HepG2 (cell line): Measurements from ENCODE around the gene FKBP8. TPM values are rescaled to one million over a fixed set of nuclear protein-coding genes. Genes with fewer than 3 reads are reported as not detected.

Source experiments
- ASH2L ChIP-seq: fragments of 300-600, 200-600 bp; sonication (generic); IDR thresholded peaks from 2 replicates; pipeline ENCODE4 v1.7.0; 2017; ENCODE audit warnings: low read depth, mild to moderate bottlenecking, moderate library complexity, mixed read lengths, low read length; ENCODE audit not compliant: insufficient read length
- ATF4 ChIP-seq, 2 experiments: fragments of 450-650 bp in 1 of 2; sonication (generic) in 1 of 2; formaldehyde crosslinking; IDR thresholded peaks; 2 replicates each; pipeline versions ENCODE4 v1.5.0 to v1.8.0; 2020 to 2022; ENCODE audit warnings: mild to moderate bottlenecking in 1 of 2, missing genetic modification reagents in 1 of 2
- CSRNP1 ChIP-seq: sonication (generic); formaldehyde crosslinking; IDR thresholded peaks from 2 replicates; pipeline ENCODE4 v1.8.1; 2023; ENCODE audit warnings: mild to moderate bottlenecking, missing genetic modification reagents
- CSRNP2 ChIP-seq: sonication (generic); formaldehyde crosslinking; conservative IDR thresholded peaks from 2 replicates; pipeline ENCODE4 v1.8.0; 2022; ENCODE audit warnings: low read depth, missing genetic modification reagents
- CTCF ChIP-seq: sonication (generic); formaldehyde crosslinking; IDR thresholded peaks from 2 replicates; pipeline ENCODE4 v1.5.0; 2020; ENCODE audit warnings: mild to moderate bottlenecking, missing genetic modification reagents, moderate library complexity
- ELF1 ChIP-seq: sonication (generic); formaldehyde crosslinking; IDR thresholded peaks from 2 replicates; pipeline ENCODE4 v1.4.0; 2020; ENCODE audit warnings: missing genetic modification reagents
- ELF3 ChIP-seq: IDR thresholded peaks from 2 replicates; pipeline ENCODE4 v1.6.1; 2016; ENCODE audit warnings: missing genetic modification reagents, missing compliant biosample characterization
- FOSL2 ChIP-seq: sonication (generic); formaldehyde crosslinking; IDR thresholded peaks from 2 replicates; pipeline ENCODE4 v1.4.0; 2020; ENCODE audit warnings: missing genetic modification reagents
- FOXC1 ChIP-seq: sonication (generic); formaldehyde crosslinking; IDR thresholded peaks from 2 replicates; pipeline ENCODE4 v1.8.0; 2022; ENCODE audit warnings: mild to moderate bottlenecking, missing genetic modification reagents, borderline replicate concordance
- JUN ChIP-seq: sonication (generic); formaldehyde crosslinking; IDR thresholded peaks from 2 replicates; pipeline ENCODE4 v1.4.0; 2020; ENCODE audit warnings: mild to moderate bottlenecking, missing genetic modification reagents
- KDM5A ChIP-seq: fragments of 200-600 bp; sonication (generic); IDR thresholded peaks from 2 replicates; pipeline ENCODE4 v1.7.0; 2018; ENCODE audit warnings: antibody characterized with exemption, mild to moderate bottlenecking, low read length, borderline replicate concordance
- SAP130 ChIP-seq: IDR thresholded peaks from 2 replicates; pipeline ENCODE4 v1.6.1; 2016; ENCODE audit warnings: low read depth
- TCF7 ChIP-seq: sonication (generic); IDR thresholded peaks from 2 replicates; pipeline ENCODE4 v1.6.1; 2016; ENCODE audit warnings: antibody characterized with exemption, low read depth
- ZNF329 ChIP-seq: sonication (generic); formaldehyde crosslinking; IDR thresholded peaks from 2 replicates; pipeline ENCODE4 v1.9.0; 2021; ENCODE audit warnings: low read depth, mild to moderate bottlenecking, missing genetic modification reagents
- ZNF382 ChIP-seq: sonication (generic); formaldehyde crosslinking; IDR thresholded peaks from 2 replicates; pipeline ENCODE4 v1.5.0; 2020; ENCODE audit warnings: missing genetic modification reagents, mild to moderate bottlenecking, borderline replicate concordance
- ZNF383 ChIP-seq: sonication (generic); formaldehyde crosslinking; IDR thresholded peaks from 2 replicates; pipeline ENCODE4 v1.4.0; 2020; ENCODE audit warnings: missing genetic modification reagents, mild to moderate bottlenecking, borderline replicate concordance
- ZNF576 ChIP-seq: sonication (generic); formaldehyde crosslinking; IDR thresholded peaks from 2 replicates; pipeline ENCODE4 v1.4.0; 2020; ENCODE audit warnings: mild to moderate bottlenecking, missing genetic modification reagents
- ZNF639 ChIP-seq: conservative IDR thresholded peaks from 2 replicates; pipeline ENCODE4 v1.6.1; 2018; ENCODE audit warnings: missing genetic modification reagents
- ZNF761 ChIP-seq: sonication (generic); formaldehyde crosslinking; conservative IDR thresholded peaks from 2 replicates; pipeline ENCODE4 v1.4.0; 2020; ENCODE audit warnings: mild to moderate bottlenecking, missing genetic modification reagents
- polyA plus RNA-seq, 8 experiments: library from polyadenylated mRNA; depleted of rRNA in 3 of 8; stranded (reverse) in 7 of 8; unstranded in 1 of 8; fragments of >200 nt; fragmentation: Illumina TruSeq in 4 of 8; extraction: Trizol in 4 of 8; gene quantifications; 2 replicates each; pipeline versions ENCODE4 v1.2.1 to v1.2.3, GENCODE V29; 2011 to 2016; ENCODE audit warnings: low read depth in 4 of 8, missing spikeins in 1 of 8, mixed read lengths in 1 of 8; ENCODE audit not compliant: insufficient read depth in 1 of 8
- total RNA-seq, 5 experiments: library from RNA; depleted of rRNA; stranded (reverse); fragments of >200 nt; fragmentation: Illumina TruSeq; extraction: Trizol; gene quantifications; 2 replicates each; pipeline ENCODE4 v1.2.3, GENCODE V29; 2016; ENCODE audit warnings: low read depth in 1 of 5

The FKBP8 gene
- total and polyA plus RNA-seq, 2 of the 13 experiments (the other 11 are each of a cell fraction or from before 2014, with no cell fraction given): 81.7 to 93.9 TPM

GRCh38 chr19:18519962-18520847, 23.2 kb downstream of the FKBP8 start (continued):
- TF ChIP-seq FOSL2 (CRISPR knock-in tag) (peak; percentile 96), KDM5A (no peak; the same call in 1 of the 2 replicates), JUN (CRISPR knock-in tag) (peak; percentile 82), ELF1 (CRISPR knock-in tag) (peak; percentile 52; the same call in 1 of the 2 replicates), SAP130 (peak; percentile 97), ZNF576 (CRISPR knock-in tag) (no peak), ATF4 (CRISPR knock-in tag; IDR thresholded peaks at IDR 0.05) (no peak), CTCF (CRISPR knock-in tag) (peak; percentile 62), ELF3 (peak; percentile 89), ZNF761 (CRISPR knock-in tag) (0 out of 2 replicates have a peak, but pooled peaks have one; percentile 74), ZNF382 (CRISPR knock-in tag) (no peak), ZNF383 (no peak), TCF7 (0 out of 2 replicates have a peak, but pooled peaks have one; percentile 42), ZNF639 (CRISPR knock-in tag) (0 out of 2 replicates have a peak, but pooled peaks have one; percentile 34), CSRNP1 (CRISPR knock-in tag) (0 out of 2 replicates have a peak, but pooled peaks have one; percentile 24), ASH2L (peak; percentile 66), ZNF329 (no peak), CSRNP2 (CRISPR knock-in tag) (no peak), FOXC1 (peak; percentile 21; the same call in 1 of the 2 replicates)
